CD4-positive, alpha-beta T cell treated with Interleukin-4 for 1 hour (primary cell): Measurements from ENCODE around the gene ARF6.
"Not testable (repeated sequence)": the region's sequence is repeated elsewhere in the genome, so short reads cannot be mapped to it uniquely, and the experiment has no call there.

Source experiments
- DNase-seq, 2 donors: peaks; one replicate each; pipeline ENCODE4 v3.0.0-alpha.2; 2020 to 2022

Gene ARF6

DNA sequence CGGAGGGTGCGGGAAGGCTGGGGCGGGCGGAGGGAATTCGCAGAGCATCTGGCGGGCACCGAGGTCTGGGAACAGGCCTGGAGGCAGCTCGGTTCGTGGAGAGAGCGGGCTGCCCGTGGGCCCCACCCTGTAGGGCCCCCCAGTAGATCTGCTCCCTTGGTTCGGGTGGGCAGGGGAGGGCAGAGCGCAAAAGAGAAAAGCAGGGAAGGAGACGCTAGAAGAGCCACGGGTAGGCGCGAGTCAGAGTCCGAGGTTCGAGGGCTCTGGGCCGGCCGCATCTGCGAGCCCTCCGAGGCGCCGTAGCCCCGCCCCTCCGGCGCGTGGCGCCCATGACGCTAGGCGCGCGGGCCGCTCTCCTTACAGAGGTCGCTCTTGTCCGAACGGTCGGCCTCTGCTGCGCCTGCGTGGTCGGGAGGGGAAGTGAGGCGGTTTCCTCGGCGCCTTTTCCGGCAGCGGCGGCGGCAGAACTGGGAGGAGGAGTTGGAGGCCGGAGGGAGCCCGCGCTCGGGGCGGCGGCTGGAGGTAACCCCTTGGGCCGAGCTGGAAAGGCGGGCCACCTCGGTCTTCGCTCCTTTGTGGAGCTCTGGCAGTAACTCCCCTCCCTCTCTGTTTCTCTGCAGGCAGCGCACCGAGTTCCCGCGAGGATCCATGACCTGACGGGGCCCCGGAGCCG is at the start of gene ARF6:
Gene ARF6 (plus strand): TSS at position 447 of the 673 bp plus-strand sequence. CDS start 655 bp downstream, outside the sequence.
- DNase-seq, result peak; percentile 96 to 97

DNA sequence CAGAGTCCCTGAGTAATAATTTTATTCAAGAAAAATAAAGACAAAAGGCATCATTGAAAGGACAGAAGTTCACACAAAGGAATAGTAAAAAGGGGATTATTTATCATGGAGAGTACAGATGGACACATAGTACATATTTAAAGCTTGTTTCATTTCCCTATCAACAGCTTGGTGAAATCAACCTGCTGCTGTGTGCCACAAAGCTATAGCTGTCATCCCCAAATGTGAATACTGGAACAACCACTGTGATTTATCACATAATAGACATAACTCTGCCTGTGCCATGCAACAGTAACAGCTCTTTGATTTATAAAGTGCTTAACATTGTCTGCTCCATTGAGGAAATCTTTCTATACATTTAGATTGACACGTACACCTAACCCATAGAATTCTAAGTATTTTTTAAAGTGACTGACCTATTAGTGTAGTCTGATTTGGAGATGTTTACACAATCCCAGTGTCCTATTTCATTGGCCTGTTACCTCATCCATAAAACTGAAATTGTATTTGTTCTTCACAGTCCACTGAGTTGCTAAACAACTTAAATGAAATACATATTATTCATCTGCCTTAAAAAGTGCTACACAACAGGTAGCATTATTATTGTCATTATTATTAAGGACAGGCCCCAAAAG is 43.6 kb upstream of the ARF6 start:
- DNase-seq, result no peak

DNA sequence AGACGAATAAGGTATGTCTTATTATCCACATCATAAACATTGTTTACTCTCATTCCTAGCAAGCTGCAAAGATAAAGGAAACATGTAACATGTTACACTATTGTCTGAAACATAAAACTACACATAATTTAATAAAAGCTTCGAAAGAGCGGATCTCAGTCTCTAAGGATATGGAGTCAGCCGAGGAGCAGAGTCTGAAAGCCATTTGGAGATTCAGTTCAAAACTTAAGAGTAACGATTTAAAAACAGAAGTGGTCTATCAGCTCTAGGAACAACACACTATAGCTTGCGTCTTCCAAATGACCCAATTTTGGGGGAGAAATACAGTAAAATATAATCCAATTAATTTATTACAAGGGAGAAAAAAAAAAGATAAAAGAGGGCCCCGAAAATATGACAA is 41.1 kb upstream of the ARF6 start:
- DNase-seq, result no peak

GRCh38 chr14:49852301-49853157 is 40.4 kb upstream of the ARF6 start, which contains the start of gene NEMF:
NEMF (minus strand) TSS chr14:49852788; CDS start chr14:49852753, 35 bp downstream.
- DNase-seq, result peak; percentile 81 to 89

DNA sequence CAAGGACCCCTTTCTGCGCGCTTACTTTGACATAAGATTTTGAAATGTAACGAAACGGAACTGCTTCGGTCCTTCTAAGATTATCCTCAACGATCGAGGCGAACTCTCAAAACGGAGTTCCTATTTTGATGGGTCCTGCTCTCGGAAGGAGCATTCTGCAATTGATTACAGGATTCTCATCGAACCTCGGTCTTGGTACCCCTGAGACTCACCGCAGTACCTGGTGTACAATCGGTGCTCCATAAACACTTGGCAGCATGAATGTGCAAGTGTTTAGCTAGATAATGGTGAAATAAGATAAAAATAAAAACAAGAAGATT is 39.8 kb upstream of the ARF6 start:
- no peak for DNase-seq

GRCh38 chr14:49853572-49854375 is 39.1 kb upstream of the ARF6 start:
- DNase-seq, result peak; percentile 80 to 84

DNA sequence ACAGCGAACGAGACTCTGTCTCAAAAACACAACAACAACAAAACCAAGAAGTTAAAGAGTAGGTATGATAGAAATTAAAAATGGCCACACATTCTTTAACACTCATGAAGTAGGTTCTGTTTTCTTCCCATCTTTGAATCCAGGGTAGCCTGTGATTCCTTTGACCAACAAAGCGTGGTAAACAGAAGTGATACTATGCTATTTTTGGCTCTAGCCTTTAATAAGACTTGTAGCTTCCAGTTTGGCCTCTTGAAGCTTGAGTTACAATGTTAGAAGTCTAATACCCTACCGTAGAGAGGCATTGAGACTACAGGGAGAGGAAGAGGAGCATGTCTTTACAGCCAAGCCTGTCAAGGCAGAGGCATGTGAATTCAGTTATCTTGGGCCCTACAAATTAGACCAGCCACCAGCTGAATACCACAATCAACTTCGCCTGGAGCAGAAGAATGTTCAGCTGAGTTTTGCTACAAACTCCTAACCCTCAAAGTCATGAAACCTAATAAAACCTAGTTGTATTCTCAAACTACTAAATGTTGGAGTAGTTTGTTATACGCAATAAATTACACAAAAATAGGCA is 35.4 kb upstream of the ARF6 start:
- no peak for DNase-seq

DNA sequence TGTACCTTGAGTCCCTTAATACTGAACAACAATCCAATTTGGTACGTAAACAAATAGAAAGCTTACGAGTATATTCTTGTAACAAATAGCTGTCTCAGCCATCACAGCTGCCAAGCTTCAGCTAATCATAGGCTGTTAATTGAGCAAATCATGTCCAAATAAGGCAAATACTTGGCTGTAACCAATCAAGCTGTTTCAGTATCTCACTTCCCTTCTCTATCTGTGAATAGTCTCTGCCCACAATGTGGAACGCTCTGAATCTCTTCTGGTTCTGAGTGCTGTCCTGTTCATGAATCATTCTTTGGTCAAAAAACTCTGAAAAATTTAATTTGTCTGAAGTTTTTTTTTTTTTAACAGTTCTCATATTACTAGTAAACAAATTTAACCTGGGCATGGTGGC is 34.5 kb upstream of the ARF6 start:
- DNase-seq, result no peak

DNA sequence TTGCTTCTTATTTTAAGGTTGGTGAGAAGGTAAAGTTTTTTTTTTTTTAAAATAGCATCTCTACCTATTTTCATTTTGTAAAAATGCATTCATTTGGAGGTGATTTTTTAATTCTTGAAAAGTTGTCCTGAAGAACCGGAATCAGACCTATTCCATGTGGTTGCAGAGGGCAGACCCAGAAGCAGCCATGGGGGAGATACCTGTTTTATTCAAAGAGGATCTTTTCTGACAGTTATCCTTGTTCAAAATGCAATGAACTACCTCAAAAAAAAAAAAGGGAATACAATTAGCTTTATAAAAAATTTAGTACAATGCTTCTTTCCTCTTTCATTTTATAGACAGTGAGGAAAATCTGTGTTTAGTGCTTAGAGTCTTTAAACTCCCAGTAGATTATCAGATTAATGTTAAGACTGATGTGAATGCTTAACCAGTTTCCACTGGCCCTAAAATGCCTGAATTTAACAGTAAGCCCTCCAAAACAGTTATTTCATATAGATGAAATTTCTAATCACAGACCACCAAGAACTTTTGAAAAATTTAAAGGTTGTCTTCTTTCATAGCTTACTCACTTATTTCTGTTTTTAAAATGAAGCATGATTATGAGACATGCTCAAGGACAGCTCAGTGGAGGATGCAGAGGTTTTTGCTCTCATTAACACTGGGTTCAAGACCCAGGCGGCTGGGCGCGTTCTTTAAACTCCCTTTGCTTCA is 31.7 kb upstream of the ARF6 start:
- DNase-seq, result no peak

DNA sequence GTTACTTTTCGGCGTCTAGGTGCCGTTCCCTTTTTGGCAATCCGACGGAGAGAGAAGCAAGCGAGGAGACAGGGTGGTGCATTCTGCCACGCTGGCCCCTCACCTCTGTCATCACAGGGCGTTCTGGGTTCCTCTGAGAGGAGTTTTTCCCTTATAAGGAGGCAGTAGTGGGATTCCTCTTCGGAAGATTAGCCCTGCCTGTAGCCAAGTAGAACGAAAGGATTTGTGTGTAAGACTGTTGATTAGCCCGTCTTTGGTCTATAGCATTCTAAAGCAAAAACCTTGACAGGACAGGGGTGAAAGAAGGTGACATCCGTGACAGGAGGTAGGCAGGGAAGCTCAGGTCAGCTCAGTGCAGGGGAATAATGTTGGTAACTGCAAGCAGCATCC is 31.2 kb upstream of the ARF6 start:
- peak; percentile 78 to 79 for DNase-seq

- peak; percentile 90 to 93 for DNase-seq
Measured at GRCh38 chr14:49862089-49862673, 30.7 kb upstream of the ARF6 start.

DNA sequence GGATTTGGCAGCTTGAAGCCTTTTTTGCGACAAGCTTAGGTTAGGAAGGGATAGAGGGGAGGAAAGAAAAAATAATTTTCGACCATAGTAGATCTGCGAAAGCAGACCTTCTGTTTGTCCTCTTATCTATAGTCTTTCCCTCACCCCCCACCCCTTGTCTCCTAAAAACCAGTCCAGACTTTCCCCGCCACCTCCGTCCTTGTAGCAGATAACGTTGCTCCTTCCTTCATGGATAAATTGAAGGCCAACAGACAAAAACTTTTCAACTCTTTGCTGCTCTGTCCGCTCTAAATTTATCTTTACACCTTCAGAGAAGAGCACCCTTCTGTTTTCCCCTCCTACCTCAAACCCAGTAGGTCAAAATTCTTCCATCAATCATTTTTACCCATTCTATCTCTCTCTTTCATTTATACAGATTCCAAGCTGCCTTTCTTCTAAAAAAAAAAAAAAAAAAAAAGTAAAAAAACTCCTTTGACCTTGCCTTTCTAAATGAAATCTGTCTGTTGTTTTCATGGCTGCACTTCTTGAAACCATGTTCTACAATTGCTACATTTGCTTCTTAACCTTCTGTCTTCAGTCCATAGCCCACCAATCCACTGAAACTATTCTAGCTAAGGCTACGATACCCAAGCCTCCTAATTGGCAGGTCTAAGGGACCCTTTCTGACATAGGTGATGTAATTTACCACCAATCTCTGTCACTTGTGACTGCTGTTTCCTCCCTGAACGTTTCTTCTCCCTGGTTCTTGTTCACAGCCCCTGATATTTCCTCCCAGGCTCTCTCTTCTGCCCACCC is 29.2 kb upstream of the ARF6 start:
- peak; percentile 59 to 75 for DNase-seq

DNA sequence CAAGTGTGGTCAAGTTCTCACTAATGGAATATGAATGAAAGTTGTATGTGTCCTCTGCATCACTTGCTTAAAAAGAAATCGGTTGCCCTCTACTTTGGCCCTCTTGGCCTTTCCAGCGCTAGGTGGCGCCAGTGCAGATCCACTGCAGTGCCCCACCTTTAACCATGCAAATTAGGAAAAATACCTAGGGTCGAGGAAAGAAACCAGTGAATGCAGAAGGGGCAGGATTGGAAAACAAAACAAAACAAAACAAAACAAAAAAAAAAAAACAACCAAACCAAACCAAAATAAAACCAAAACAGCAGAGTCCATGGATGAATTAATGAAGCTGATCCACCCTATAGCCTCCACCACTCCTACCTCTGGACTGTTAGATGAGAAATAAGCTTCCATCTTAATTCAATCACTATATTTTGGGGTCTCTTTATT is 27.4 kb upstream of the ARF6 start:
- DNase-seq, result peak; percentile 78 to 80

DNA sequence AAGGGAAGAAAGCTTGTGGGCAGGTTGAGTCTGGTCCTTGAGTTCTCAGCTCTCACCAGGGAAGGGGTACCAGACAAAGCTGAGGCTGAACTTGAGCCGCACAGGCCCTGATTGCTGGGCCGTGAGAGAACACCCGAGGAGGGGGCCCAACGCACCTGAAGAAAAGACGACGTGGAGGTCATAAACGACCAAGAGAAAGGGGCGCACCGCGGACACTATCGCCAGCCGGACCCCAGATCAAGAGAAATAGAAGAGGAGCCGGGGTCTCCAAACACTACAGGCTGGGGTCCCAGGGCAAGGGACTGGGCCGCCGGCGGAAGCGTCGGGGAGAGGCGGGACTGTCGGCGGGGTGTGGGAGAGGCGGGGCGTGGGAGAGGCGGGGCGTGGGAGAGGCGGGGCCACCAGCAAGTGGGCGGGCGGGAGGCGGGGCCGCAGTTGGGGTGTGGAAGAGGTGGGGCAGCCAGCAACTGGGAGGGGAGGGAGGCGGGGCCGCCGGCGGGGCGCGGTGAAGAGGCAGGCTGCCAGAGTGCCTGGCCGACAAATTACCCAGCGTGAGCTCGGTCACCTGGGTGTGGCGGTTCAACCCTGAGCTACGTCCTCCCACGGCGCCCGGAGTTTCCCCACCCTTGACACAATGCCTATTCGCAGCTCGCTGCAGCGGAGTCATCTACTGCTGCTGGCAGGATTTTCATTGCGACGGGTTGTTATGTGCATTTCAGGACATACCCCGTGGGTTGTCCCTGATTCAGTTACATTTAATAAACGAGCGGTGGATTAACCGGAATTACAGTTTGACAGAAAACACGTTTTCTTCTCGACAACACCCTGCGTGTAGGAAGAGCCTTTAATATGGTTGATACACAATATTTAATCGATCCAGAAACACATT is 24.8 kb upstream of the ARF6 start:
- peak; percentile 98 for DNase-seq

- no peak for DNase-seq
Measured at GRCh38 chr14:49868720-49869114, 24.2 kb upstream of the ARF6 start.

GRCh38 chr14:49870908-49871307 is 22.0 kb upstream of the ARF6 start:
- no peak for DNase-seq

DNA sequence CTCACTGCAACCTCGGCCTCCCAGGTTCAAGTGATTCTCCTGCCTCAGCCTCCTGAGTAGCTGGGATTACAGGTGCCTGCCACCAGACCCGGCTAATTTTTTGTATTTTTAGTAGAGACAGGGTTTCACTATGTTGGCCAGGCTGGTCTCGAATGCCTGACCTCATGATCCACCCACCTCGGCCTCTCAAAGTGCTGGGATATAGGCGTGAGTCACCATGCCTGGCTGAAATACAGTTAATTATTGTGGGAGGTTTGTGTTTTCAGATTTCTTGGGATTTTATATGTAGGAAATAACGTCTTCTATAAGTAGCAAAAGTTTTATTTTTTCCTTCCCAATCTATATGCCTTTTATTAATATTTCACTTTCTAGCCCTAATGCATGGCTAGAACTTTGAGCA is 19.3 kb upstream of the ARF6 start:
- DNase-seq, result not testable (repeated sequence)

- no peak for DNase-seq
Measured at GRCh38 chr14:49875640-49876198, 17.2 kb upstream of the ARF6 start.

- no peak for DNase-seq
Measured at GRCh38 chr14:49876563-49877127, 16.2 kb upstream of the ARF6 start.
